Mesendoderm (in vitro differentiated cells): Measurements from ENCODE around the gene PGLYRP2.

Experiments used
- DNase-seq: peaks from one replicate; pipeline ENCODE4 v3.0.0; 2013
- H2AK5ac ChIP-seq: 2 replicates; pipeline ENCODE4 v1.6.1; 2013; ENCODE audit warnings: low read length, inconsistent platforms
- H2BK120ac ChIP-seq: 2 replicates; pipeline ENCODE4 v1.6.1; 2013; ENCODE audit warnings: low read depth, mild to moderate bottlenecking, low read length, moderate library complexity, mixed read lengths
- H2BK15ac ChIP-seq: replicated peaks from 2 replicates; pipeline ENCODE4 v1.6.1; 2013; ENCODE audit warnings: low read depth, mild to moderate bottlenecking, moderate library complexity
- H2BK5ac ChIP-seq: 2 replicates; pipeline ENCODE4 v1.6.1; 2013; ENCODE audit warnings: low read length, inconsistent platforms
- H3K18ac ChIP-seq: 2 replicates; pipeline ENCODE4 v1.6.1; 2013; ENCODE audit warnings: mild to moderate bottlenecking, low read length, mixed read lengths
- H3K23ac ChIP-seq: one replicate; pipeline ENCODE4 v1.6.1; 2013; ENCODE audit warnings: low read length
- H3K27ac ChIP-seq: 2 replicates; pipeline ENCODE4 v1.5.1; 2013; ENCODE audit warnings: low read depth, mild to moderate bottlenecking, inconsistent platforms, low read length, moderate library complexity
- H3K27me3 ChIP-seq: 2 replicates; pipeline ENCODE4 v1.6.1; 2013; ENCODE audit warnings: low read length, control low read depth, mild to moderate bottlenecking, inconsistent platforms; ENCODE audit not compliant: insufficient read depth, poor library complexity
- H3K36me3 ChIP-seq: 2 replicates; pipeline ENCODE4 v1.6.1; 2013; ENCODE audit warnings: low read length, inconsistent platforms; ENCODE audit not compliant: control insufficient read depth, insufficient read depth
- H3K4ac ChIP-seq: one replicate; pipeline ENCODE4 v1.6.1; 2013; ENCODE audit warnings: low read depth, mild to moderate bottlenecking, low read length, moderate library complexity
- H3K4me1 ChIP-seq: 2 replicates; pipeline ENCODE4 v1.6.1; 2013; ENCODE audit warnings: low read depth, low read length, inconsistent platforms; ENCODE audit not compliant: control insufficient read depth
- H3K4me2 ChIP-seq: 2 replicates; pipeline ENCODE4 v1.6.1; 2013; ENCODE audit warnings: low read length
- H3K4me3 ChIP-seq: 2 replicates; pipeline ENCODE4 v1.5.1; 2013; ENCODE audit warnings: mild to moderate bottlenecking, low read length
- H3K56ac ChIP-seq: one replicate; pipeline ENCODE4 v1.6.1; 2013; ENCODE audit warnings: low read length
- H3K79me1 ChIP-seq: 2 replicates; pipeline ENCODE4 v1.6.1; 2013; ENCODE audit warnings: low read length, inconsistent platforms
- H3K79me2 ChIP-seq: 2 replicates; pipeline ENCODE4 v1.6.1; 2013; ENCODE audit warnings: mild to moderate bottlenecking, low read length; ENCODE audit not compliant: control insufficient read depth, insufficient read depth
- H3K9ac ChIP-seq: 2 replicates; pipeline ENCODE4 v1.6.1; 2013; ENCODE audit warnings: low read length, inconsistent platforms
- H4K5ac ChIP-seq: one replicate; pipeline ENCODE4 v1.6.1; 2013; ENCODE audit warnings: low read length
- H4K8ac ChIP-seq: one replicate; pipeline ENCODE4 v1.6.1; 2013; ENCODE audit warnings: low read depth, mild to moderate bottlenecking, control low read depth, low read length, moderate library complexity
- WGBS: extraction: QIAGEN DNeasy Blood & Tissue Kit; methylation state at CpG from one replicate; pipeline ENCODE4 v1.1.7; 2013; ENCODE audit warnings: low lambda C conversion rate, missing lambda C conversion rate; ENCODE audit not compliant: insufficient coverage; ENCODE audit errors: extremely low coverage; 5-methylcytosine and 5-hydroxymethylcytosine counted together

The PGLYRP2 gene

GRCh38 chr19:15471639-15472101, 7.6 kb downstream of the PGLYRP2 start:
- Histone ChIP-seq H2BK120ac (no peak overlapping the region), H3K27ac (no peak overlapping the region), H3K4me3 (no peak overlapping the region), H4K8ac (no peak overlapping the region), H3K79me1 (no peaks in the 10 kb centered on the region), H3K27me3 (peaks cover 5% of the 10 kb centered on the region), H2BK15ac (no peak overlapping the region), H2AK5ac (no peak overlapping the region), H2BK5ac (no peak overlapping the region), H3K23ac (no peak overlapping the region), H3K9ac (no peak overlapping the region), H3K56ac (no peak overlapping the region), H3K18ac (no peak overlapping the region), H4K5ac (no peak overlapping the region), H3K36me3 (no peaks in the 10 kb centered on the region), H3K4ac (no peak overlapping the region), H3K4me2 (no peak overlapping the region), H3K79me2 (no peaks in the 10 kb centered on the region), H3K4me1 (no peaks in the 10 kb centered on the region)
- WGBS, result no CpG with 5 or more reads among the region's 31 CpGs
- no peak for DNase-seq

GRCh38 chr19:15469513-15470297, 9.6 kb downstream of the PGLYRP2 start:
- no peak for DNase-seq
- Histone ChIP-seq H2BK5ac (no peak overlapping the region), H2BK120ac (no peak overlapping the region), H3K36me3 (no peaks in the 10 kb centered on the region), H3K27ac (no peak overlapping the region), H3K4me3 (no peak overlapping the region), H3K4me2 (no peak overlapping the region), H3K23ac (no peak overlapping the region), H3K18ac (no peak overlapping the region), H3K4me1 (no peaks in the 10 kb centered on the region), H3K79me2 (no peaks in the 10 kb centered on the region), H3K4ac (no peak overlapping the region), H2AK5ac (no peak overlapping the region), H2BK15ac (no peak overlapping the region), H3K27me3 (peaks cover 5% of the 10 kb centered on the region), H3K9ac (no peak overlapping the region), H4K5ac (no peak overlapping the region), H3K56ac (no peak overlapping the region), H4K8ac (no peak overlapping the region), H3K79me1 (no peaks in the 10 kb centered on the region)
- no CpG with 5 or more reads among the region's 65 CpGs for WGBS

GRCh38 chr19:15468675-15469512, 10.4 kb downstream of the PGLYRP2 start:
- no peak for DNase-seq
- Histone ChIP-seq H3K4me2 (no peak overlapping the region), H4K8ac (no peak overlapping the region), H3K4me3 (no peak overlapping the region), H3K4ac (no peak overlapping the region), H3K18ac (no peak overlapping the region), H3K23ac (no peak overlapping the region), H3K79me1 (no peaks in the 10 kb centered on the region), H3K36me3 (no peaks in the 10 kb centered on the region), H3K4me1 (no peaks in the 10 kb centered on the region), H3K79me2 (no peaks in the 10 kb centered on the region), H2BK120ac (no peak overlapping the region), H3K27ac (no peak overlapping the region), H2BK15ac (no peak overlapping the region), H2AK5ac (no peak overlapping the region), H4K5ac (no peak overlapping the region), H3K9ac (no peak overlapping the region), H2BK5ac (no peak overlapping the region), H3K56ac (no peak overlapping the region), H3K27me3 (peaks cover 5% of the 10 kb centered on the region)
- no CpG with 5 or more reads among the region's 12 CpGs for WGBS

GRCh38 chr19:15467734-15468214, 11.5 kb downstream of the PGLYRP2 start:
- no peak overlapping the region for H2BK15ac ChIP-seq
- no peak overlapping the region for H3K23ac ChIP-seq
- H3K18ac ChIP-seq, result no peak overlapping the region
- H3K4me2 ChIP-seq, result no peak overlapping the region
- WGBS, result no CpG with 5 or more reads among the region's 6 CpGs
- H3K79me1 ChIP-seq, result no peaks in the 10 kb centered on the region
- no peak overlapping the region for H4K8ac ChIP-seq
- H3K4me3 ChIP-seq, result no peak overlapping the region
- H4K5ac ChIP-seq, result no peak overlapping the region
- no peak overlapping the region for H3K9ac ChIP-seq
- H3K4me1 ChIP-seq, result no peaks in the 10 kb centered on the region
- no peaks in the 10 kb centered on the region for H3K36me3 ChIP-seq
- peaks cover 5% of the 10 kb centered on the region for H3K27me3 ChIP-seq
- no peak for DNase-seq
- no peak overlapping the region for H3K56ac ChIP-seq
- no peak overlapping the region for H2BK120ac ChIP-seq
- H3K27ac ChIP-seq, result no peak overlapping the region
- H2BK5ac ChIP-seq, result no peak overlapping the region
- no peaks in the 10 kb centered on the region for H3K79me2 ChIP-seq
- H3K4ac ChIP-seq, result no peak overlapping the region
- H2AK5ac ChIP-seq, result no peak overlapping the region

- no peak for DNase-seq
- peaks cover 5% of the 10 kb centered on the region for H3K27me3 ChIP-seq
- no peak overlapping the region for H2BK5ac ChIP-seq
These were observed 12.2 kb downstream of the PGLYRP2 start for GRCh38 chr19:15466851-15467733.

More at GRCh38 chr19:15466851-15467733, 12.2 kb downstream of the PGLYRP2 start:
- H3K23ac ChIP-seq, result no peak overlapping the region
- no peak overlapping the region for H3K18ac ChIP-seq
- H3K4ac ChIP-seq, result no peak overlapping the region
- no CpG with 5 or more reads among the region's 8 CpGs for WGBS
- H2BK120ac ChIP-seq, result no peak overlapping the region
- H3K4me3 ChIP-seq, result no peak overlapping the region
- no peak overlapping the region for H3K27ac ChIP-seq
- H2BK15ac ChIP-seq, result no peak overlapping the region
- H3K79me1 ChIP-seq, result no peaks in the 10 kb centered on the region
- no peak overlapping the region for H2AK5ac ChIP-seq
- H3K56ac ChIP-seq, result no peak overlapping the region
- H3K4me1 ChIP-seq, result no peaks in the 10 kb centered on the region
- H4K8ac ChIP-seq, result no peak overlapping the region
- no peak overlapping the region for H3K4me2 ChIP-seq
- no peaks in the 10 kb centered on the region for H3K79me2 ChIP-seq
- H3K9ac ChIP-seq, result no peak overlapping the region
- no peak overlapping the region for H4K5ac ChIP-seq
- no peaks in the 10 kb centered on the region for H3K36me3 ChIP-seq
